ENCODE measurements around the gene CREB1. TPM values are rescaled to one million over a fixed set of nuclear protein-coding genes. Genes with fewer than 3 reads are reported as not detected.

The CREB1 gene
- total and polyA plus RNA-seq, 9 of the 15 experiments (the other 6 are each of a cell fraction or from before 2014, with no cell fraction given): 8.9 to 51.3 (median 19.5) TPM

- Histone ChIP-seq H3K4me2 (ENCODE audit: insufficient read depth, low read length) (no peak overlapping the region), H3K27ac (ENCODE audit: extremely low read depth, low read depth, low read length) (no peak overlapping the region), H3K36me3 (ENCODE audit: control insufficient read depth, insufficient read depth, low read length) (no peaks in the 10 kb centered on the region), H3K4me3 (no peak overlapping the region), H3K9ac (ENCODE audit: insufficient read depth in 1 of 2, low read depth in 2 of 2, low read length in 2 of 2) (no peak overlapping the region), H3K9me1 (ENCODE audit: control insufficient read depth, insufficient read depth, low read length) (no peaks in the 10 kb centered on the region), H2AFZ (ENCODE audit: low read depth, low read length) (no peak overlapping the region), H3K27me3 (ENCODE audit: control insufficient read depth in 2 of 2, insufficient read depth in 2 of 2, low read length in 2 of 2) (no peaks in the 10 kb centered on the region), H4K20me1 (replicated peaks; ENCODE audit: control insufficient read depth, insufficient read depth, low read length) (no peaks in the 10 kb centered on the region), H3K79me2 (ENCODE audit: control insufficient read depth, insufficient read depth, low read length) (no peaks in the 10 kb centered on the region), H3K4me1 (replicated peaks in 1 of 2; ENCODE audit: control insufficient read depth in 2 of 2, insufficient read depth in 2 of 2, low read length in 2 of 2) (peaks cover 0 to 6% of the 10 kb centered on the region in 2 experiments; a peak in 3 of 5 replicates), H3K9me3 (replicated peaks; ENCODE audit: control insufficient read depth, insufficient read depth, low read depth, low read length) (no peaks in the 10 kb centered on the region)
- in situ Hi-C loops (cut with MboI) (no loop called here), intact Hi-C loops (cut with micrococcal nuclease) (loop anchor here (5.0 kb wide), 1 partner anchor 47 kb away; the partner anchor contains the start of gene CREB1)
- FAIRE-seq: no peak
- WGBS (ENCODE audit: insufficient coverage, low coverage, missing lambda C conversion rate): 75% methylated on average over 4 of the region's 4 CpGs
- CTCF ChIA-PET (ENCODE audit: low intra/inter-chr PET ratio): no interaction called here
- POLR2A ChIA-PET: no interaction called here
- no peak for TF ChIP-seq ELK1 (CRISPR knock-in tag; IDR thresholded peaks at IDR 0.05)
- TF ChIP-seq ZNF146 (CRISPR knock-in tag; IDR thresholded peaks at IDR 0.05; ENCODE audit: unreplicated experiment): no peak
- TF ChIP-seq PKNOX1 (IDR thresholded peaks at IDR 0.05): no peak
- TF ChIP-seq PYGO2 (tag; IDR thresholded peaks at IDR 0.05): no peak
- TF ChIP-seq LARP7 (IDR thresholded peaks at IDR 0.05): no peak
- TF ChIP-seq PTBP1 (IDR thresholded peaks at IDR 0.05; ENCODE audit: low read depth, low read length): no peak
- no peak for TF ChIP-seq FOXK1 (CRISPR knock-in tag; IDR thresholded peaks at IDR 0.05; ENCODE audit: borderline replicate concordance)
- no peak for TF ChIP-seq SOX6 (IDR thresholded peaks at IDR 0.05)
- no peak for TF ChIP-seq ZNF609 (CRISPR knock-in tag; IDR thresholded peaks at IDR 0.05; ENCODE audit: borderline replicate concordance)
- no peak for TF ChIP-seq ZNF347 (CRISPR knock-in tag; IDR thresholded peaks at IDR 0.05; ENCODE audit: low read depth)
- TF ChIP-seq SP1 (CRISPR knock-in tag; IDR thresholded peaks at IDR 0.05): no peak
- no peak for TF ChIP-seq ZBTB8A (IDR thresholded peaks at IDR 0.05; ENCODE audit: partially characterized antibody)
- no peak for TF ChIP-seq BDP1 (IDR thresholded peaks at IDR 0.05; ENCODE audit: insufficient read depth, insufficient read length)
- TF ChIP-seq ETS1 (conservative IDR thresholded peaks at IDR 0.05; ENCODE audit: control insufficient read depth, low read depth, low read length): no peak
- no peak for ATAC-seq
- no peak for DNase-seq (ENCODE audit: extremely low read depth in 1 of 4, low spot score in 3 of 4)
- no TSS peak for BruUV-seq (replicated peaks)
Observed at GRCh38 chr2:207480521-207481040, 49.2 kb upstream of the CREB1 start.

All from K562 (cell line).